Lower lobe of right lung (tissue), 2 donors: ENCODE data around the gene NOL9. TPM values are rescaled to one million over a fixed set of nuclear protein-coding genes. Genes with fewer than 3 reads are reported as not detected.
A peak's percentile ranks its signal among the peaks of the same experiment; 100 is the strongest.

Experiments
- ATAC-seq, 2 donors: fragments of 200-7000 bp; cut with Tn5 transposase; one replicate each; pipeline ENCODE4 v1.9.1; 2020 to 2022; ENCODE audit warnings: mild to moderate bottlenecking in 2 of 2, moderate library complexity in 2 of 2
- DNase-seq: peaks from one replicate; pipeline ENCODE4 v3.0.0-alpha.2; 2020
- H3K27ac ChIP-seq: fragments of 200-600 bp; one replicate; pipeline ENCODE4 v1.8.0; 2022
- H3K27me3 ChIP-seq: fragments of 200-600 bp; one replicate; pipeline ENCODE4 v1.8.0; 2022; ENCODE audit warnings: low read depth
- H3K36me3 ChIP-seq: fragments of 200-600 bp; one replicate; pipeline ENCODE4 v1.8.0; 2022; ENCODE audit warnings: mild to moderate bottlenecking
- H3K4me1 ChIP-seq: fragments of 200-600 bp; one replicate; pipeline ENCODE4 v1.8.0; 2022
- H3K4me3 ChIP-seq: fragments of 200-600 bp; one replicate; pipeline ENCODE4 v1.8.0; 2022; ENCODE audit warnings: mild to moderate bottlenecking
- H3K9me3 ChIP-seq: fragments of 200-600 bp; one replicate; pipeline ENCODE4 v1.8.0; 2022
- intact Hi-C: fragments of 100-400 bp; cut with DNase I; formaldehyde crosslinking; loops from one replicate; pipeline ENCODE4 v1.11.0; 2022
- total RNA-seq: library from RNA; stranded (reverse); fragmentation: NEBNext Ultra II Directional; extraction: Animal tissue kit (Norgen Biotek cat#: 25700); gene quantifications from one replicate; pipeline ENCODE4 v1.2.1, GENCODE V29; 2021
- TF ChIP-seq, protein P1 (sequence below): fragments of 200-600 bp; IDR thresholded peaks from one replicate; pipeline ENCODE4 v1.8.0; 2022; ENCODE audit warnings: antibody characterized with exemption, mild to moderate bottlenecking
- donor health status: DM: no; HTN: yes; CAD: no; lungs with severe emphysema.

The NOL9 gene
- total RNA-seq, 1 donor from 2014 or later, result 19.4 TPM

DNA sequence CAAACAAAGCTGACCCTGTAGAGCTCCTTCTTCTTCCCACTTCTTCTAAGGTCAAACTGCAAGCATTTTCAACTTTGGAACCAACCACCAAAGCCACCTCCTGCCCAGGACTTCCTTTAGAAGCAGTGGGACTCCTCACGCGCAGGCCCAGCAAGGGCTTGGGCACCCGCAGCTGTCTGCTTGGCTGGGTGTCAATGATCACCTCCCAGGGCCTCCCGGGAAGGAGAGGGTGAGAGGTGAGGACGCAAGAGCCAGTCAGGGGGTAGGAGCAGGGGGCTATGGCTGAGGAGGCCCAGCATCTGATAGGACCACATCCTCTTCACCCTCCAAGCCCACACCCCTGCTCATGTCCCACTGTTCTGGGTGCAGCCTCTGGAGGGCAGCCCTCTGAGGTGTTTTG is 38.1 kb upstream of the NOL9 start:
- TF ChIP-seq, protein P1, sequence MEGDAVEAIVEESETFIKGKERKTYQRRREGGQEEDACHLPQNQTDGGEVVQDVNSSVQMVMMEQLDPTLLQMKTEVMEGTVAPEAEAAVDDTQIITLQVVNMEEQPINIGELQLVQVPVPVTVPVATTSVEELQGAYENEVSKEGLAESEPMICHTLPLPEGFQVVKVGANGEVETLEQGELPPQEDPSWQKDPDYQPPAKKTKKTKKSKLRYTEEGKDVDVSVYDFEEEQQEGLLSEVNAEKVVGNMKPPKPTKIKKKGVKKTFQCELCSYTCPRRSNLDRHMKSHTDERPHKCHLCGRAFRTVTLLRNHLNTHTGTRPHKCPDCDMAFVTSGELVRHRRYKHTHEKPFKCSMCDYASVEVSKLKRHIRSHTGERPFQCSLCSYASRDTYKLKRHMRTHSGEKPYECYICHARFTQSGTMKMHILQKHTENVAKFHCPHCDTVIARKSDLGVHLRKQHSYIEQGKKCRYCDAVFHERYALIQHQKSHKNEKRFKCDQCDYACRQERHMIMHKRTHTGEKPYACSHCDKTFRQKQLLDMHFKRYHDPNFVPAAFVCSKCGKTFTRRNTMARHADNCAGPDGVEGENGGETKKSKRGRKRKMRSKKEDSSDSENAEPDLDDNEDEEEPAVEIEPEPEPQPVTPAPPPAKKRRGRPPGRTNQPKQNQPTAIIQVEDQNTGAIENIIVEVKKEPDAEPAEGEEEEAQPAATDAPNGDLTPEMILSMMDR, result no peak
- H3K4me3 ChIP-seq, result no peak overlapping the region
- no peak overlapping the region for H3K27ac ChIP-seq
- peaks cover 88% of the 10 kb centered on the region for H3K36me3 ChIP-seq
- no peaks in the 10 kb centered on the region for H3K9me3 ChIP-seq
- no peaks in the 10 kb centered on the region for H3K27me3 ChIP-seq
- DNase-seq, result no peak
- H3K4me1 ChIP-seq, result peaks cover 41% of the 10 kb centered on the region
- no peak for ATAC-seq
- intact Hi-C loops, result no loop called here

DNA sequence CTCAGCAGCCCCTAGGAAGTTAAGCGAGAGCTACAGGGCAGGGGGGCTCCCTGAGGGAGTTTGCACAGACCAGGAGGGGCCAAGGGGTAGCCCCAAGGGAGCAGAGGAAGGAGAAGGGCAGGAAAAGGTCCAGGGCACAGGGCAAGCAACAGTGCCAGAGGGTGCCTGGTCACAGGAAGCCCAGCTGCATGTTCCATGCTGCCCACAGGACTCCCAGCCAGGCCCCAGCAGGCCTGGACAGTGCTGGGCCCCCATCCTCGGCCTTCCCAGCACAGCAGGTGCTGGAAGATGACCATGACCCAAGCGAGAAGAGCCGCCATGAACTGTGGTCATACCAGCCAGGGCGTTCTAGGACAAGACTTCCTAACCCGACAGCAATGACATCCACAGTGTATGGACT is 37.3 kb upstream of the NOL9 start:
- no peak overlapping the region for H3K4me3 ChIP-seq
- no peak overlapping the region for H3K27ac ChIP-seq
- peaks cover 39% of the 10 kb centered on the region for H3K4me1 ChIP-seq
- H3K9me3 ChIP-seq, result no peaks in the 10 kb centered on the region
- intact Hi-C loops, result no loop called here
- ATAC-seq, result no peak
- H3K27me3 ChIP-seq, result no peaks in the 10 kb centered on the region
- no peak for DNase-seq
- TF ChIP-seq, protein P1, result no peak
- H3K36me3 ChIP-seq, result peaks cover 87% of the 10 kb centered on the region

DNA sequence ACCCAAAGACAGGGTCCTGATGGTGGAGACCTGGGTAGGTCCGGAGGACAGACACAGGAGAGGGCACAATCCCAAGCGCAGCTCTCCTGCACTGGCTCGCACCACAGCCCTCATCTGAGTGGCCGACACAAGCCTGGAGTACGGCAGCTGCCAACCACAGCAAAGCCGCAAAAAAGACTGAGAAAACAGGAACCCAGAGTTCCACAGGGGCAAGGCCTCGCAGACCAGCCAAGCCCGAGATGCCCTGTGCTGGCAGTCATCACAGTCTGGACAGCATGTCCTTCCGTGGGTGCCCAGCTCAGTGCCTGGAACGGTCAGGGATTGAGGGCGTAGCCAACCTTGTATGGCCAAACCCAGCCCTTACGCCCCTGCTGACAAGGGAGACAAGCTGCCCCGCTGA is 36.9 kb upstream of the NOL9 start:
- Histone ChIP-seq H3K4me1 (peaks cover 34% of the 10 kb centered on the region), H3K4me3 (no peak overlapping the region), H3K27me3 (no peaks in the 10 kb centered on the region), H3K9me3 (no peaks in the 10 kb centered on the region), H3K36me3 (peaks cover 83% of the 10 kb centered on the region), H3K27ac (no peak overlapping the region)
- ATAC-seq, result peak in 1 of 2 donors; percentile 33
- intact Hi-C loops, result no loop called here
- TF ChIP-seq, protein P1, result no peak
- peak; percentile 59 for DNase-seq

DNA sequence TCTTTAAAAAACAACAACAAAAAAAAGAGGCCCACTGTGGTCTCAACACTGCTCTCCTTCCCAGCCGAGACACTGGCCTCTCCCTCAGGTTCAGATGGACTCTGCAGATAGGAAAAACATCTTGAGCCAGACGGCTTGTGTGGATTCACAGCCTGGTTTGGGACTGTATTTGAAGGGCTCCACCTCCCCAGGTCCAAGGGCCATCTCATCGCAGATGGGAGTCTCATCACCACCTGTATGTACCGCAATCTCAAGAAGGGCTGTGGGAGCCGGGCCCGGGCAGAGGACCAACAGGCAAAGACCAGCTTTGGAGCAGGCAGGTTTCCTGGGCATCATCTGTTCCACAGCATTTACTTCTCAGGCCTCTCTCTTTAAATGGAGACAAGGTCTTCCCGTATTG is 35.7 kb upstream of the NOL9 start:
- intact Hi-C loops, result no loop called here
- H3K4me1 ChIP-seq, result peaks cover 31% of the 10 kb centered on the region
- H3K36me3 ChIP-seq, result peaks cover 72% of the 10 kb centered on the region
- TF ChIP-seq, protein P1, result no peak
- no peaks in the 10 kb centered on the region for H3K27me3 ChIP-seq
- no peak for DNase-seq
- H3K27ac ChIP-seq, result no peak overlapping the region
- no peak for ATAC-seq
- no peaks in the 10 kb centered on the region for H3K9me3 ChIP-seq
- H3K4me3 ChIP-seq, result no peak overlapping the region

DNA sequence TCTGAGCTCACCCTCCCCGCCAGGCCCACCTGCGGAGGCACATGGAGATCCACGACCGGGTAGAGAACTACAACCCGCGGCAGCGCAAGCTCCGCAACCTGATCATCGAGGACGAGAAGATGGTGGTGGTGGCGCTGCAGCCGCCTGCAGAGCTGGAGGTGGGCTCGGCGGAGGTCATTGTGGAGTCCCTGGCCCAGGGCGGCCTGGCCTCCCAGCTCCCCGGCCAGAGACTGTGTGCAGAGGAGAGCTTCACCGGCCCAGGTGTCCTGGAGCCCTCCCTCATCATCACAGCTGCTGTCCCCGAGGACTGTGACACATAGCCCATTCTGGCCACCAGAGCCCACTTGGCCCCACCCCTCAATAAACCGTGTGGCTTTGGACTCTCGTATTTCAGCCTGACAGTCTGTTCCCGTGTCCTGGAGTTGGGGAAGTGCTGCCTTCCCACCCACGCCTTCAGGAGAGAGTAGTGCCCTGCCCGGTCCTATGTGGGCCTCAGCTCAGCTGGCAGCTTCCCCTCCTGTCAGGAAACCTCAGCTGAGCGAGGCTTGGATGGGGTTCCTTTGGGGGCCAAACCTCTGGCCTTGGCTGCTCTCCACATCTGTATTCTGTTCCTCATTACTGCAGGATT is 34.7 kb upstream of the NOL9 start:
- peaks cover 31% of the 10 kb centered on the region for H3K4me1 ChIP-seq
- no peak overlapping the region for H3K4me3 ChIP-seq
- TF ChIP-seq, protein P1, result no peak
- H3K9me3 ChIP-seq, result no peaks in the 10 kb centered on the region
- ATAC-seq (peak; percentile 14 to 15), DNase-seq (peak; percentile 67)
- intact Hi-C loops, result no loop called here
- H3K27ac ChIP-seq, result no peak overlapping the region
- peaks cover 65% of the 10 kb centered on the region for H3K36me3 ChIP-seq
- H3K27me3 ChIP-seq, result no peaks in the 10 kb centered on the region
